NCI-H2196 treated with DMSO at 0.1 percent for 48 hours (cell line): ENCODE measurements around the gene NSFL1C.
"Not testable (repeated sequence)": the region's sequence is repeated elsewhere in the genome, so short reads cannot be mapped to it uniquely, and the experiment has no call there.

ENCODE experiments used
- DNase-seq: peaks from one replicate; lab custom pipeline; 2025; ENCODE audit not compliant: unreplicated experiment; lab: John Stamatoyannopoulos, UW

NSFL1C gene

DNA sequence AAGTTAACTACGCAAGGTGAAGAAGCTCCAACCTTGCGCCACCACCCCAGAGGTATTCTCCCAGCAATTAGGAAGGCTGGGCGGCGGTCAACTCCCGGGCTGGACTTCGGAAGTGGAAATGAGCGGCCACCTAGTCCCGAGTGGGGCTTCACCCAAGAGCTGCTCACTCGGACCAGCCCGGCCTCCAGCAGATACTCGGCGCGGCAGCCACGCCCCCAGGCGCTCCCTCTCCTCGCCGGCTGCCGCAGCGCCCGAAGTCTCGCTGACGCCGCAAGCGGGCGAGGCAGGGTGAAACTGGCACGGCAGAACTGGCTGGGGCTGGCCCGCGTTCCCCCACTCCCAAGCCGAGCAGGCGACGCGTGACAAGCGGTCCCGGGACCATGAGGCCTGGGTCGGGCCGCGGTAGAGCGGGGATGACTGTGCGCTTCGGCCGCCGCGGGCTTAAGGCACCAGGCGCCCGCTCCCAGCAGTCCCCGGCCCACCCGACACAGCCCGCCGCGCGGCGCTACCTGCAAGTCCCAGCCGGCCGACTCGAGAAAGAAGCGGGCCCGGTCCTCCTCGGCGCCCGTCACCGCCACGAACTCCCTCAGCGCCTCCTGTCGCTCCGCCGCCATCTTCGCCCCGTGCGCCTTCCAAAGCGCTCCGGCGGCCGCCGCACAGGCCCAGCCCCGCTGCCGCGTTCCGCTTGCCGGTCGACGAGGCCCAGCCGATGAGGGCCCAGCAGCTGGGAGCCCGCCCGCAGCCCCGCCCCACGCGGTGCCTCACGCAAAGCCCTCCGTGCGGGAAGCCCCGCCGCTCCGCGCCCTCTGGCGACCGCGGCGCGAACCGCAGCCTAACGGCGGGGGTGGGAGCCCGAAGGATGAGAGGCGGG, at the start of gene NSFL1C:
NSFL1C (minus strand) TSS at position 639 of the 871 bp plus-strand sequence; CDS start at position 614, 25 bp downstream.
- DNase-seq = peak; percentile 86

DNA sequence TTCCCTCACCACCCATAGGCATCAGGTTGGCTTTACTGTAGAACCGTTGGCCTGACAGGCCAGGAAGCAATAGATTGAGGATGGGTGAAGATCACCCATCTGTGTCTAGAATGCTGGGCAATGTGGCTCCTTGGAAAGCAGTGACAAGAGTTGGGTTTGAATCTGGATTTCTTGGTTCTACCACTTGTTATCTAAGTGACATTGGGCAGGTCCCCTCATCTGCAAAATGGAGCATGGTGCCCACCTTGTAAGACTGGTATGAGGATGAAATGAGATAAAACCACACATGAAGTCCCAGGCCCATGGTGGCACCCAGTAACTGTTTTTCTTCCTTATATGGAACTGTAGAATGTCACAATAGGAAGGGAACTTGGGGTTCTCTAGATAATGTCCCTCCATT, 47.2 kb upstream of the NSFL1C start:
- no peak for DNase-seq

DNA sequence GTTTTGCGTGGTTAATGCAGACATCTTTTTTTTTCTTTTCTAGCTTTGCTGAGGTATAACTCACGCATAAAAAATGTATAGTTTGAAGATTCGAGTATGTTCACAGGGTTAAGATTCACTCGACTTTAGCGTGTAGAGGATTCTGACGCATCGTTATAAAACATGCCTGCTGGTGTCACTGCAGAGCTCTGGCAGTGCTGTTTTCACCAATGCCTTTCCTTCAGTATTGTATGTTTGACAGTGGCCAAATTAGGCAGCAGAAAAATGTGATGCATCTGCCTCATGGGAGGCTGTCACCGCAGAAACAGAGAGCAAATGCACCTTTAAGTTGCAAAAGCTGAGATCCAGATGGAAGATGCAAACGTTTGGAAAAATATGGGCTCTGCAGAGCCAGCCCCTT, 42.6 kb upstream of the NSFL1C start:
- DNase-seq = no peak

DNA sequence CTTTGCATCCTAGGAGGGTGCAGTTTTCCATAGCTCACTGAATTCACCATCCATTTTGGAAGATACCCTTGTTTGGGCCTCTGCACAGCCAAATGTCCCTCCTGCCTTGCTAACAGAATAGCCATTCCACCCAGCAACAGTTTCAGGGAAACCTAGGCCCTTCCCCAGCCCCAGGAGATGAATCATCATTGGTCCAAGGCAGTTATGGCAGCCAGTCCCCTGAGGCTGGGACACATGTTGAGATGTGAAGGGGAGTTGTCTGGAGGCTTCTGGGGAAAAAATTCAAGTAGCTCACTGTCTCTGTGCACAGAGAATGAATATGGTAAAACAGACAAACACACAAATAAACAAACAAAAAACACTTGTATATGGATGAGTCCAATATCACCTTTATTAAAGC, 41.9 kb upstream of the NSFL1C start:
- no peak for DNase-seq

DNA sequence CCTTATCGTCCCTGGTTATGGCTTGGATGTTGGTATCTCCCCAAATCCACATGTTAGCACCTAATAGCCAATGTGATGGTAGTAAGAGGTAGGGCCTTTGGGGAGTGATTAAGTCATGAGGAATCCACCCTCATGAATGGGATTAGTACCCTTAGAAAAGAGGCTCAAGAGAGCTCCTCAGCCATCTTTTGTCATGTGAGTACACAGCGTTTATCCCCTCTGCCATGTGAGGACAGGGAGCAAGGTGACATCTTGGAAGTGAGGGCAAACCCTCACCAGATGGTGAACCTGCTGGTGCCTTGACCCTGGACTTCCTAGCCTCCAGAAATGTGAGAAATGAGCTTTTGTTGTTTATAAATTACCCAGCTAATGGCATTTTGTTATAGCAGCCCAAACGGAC, 40.6 kb upstream of the NSFL1C start:
- no peak for DNase-seq

DNA sequence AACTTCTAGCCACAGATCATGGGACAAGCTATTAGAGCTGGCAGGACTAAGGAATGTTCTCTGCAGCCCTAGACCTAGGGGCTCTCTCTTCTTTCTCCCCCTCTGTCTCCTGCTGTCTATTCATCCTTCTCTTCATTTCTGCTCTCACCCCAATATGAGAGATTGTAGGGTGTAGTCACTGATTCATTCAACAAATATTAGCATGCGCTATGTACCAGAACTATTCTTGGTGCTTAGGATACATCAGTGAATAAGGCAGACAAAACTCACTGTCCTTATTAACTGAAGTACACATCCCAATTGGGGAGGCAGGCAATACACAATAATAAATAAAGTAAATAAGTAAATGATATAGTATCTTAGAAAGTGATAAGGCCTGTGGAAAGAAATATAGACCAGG, 39.2 kb upstream of the NSFL1C start:
- DNase-seq = no peak

DNA sequence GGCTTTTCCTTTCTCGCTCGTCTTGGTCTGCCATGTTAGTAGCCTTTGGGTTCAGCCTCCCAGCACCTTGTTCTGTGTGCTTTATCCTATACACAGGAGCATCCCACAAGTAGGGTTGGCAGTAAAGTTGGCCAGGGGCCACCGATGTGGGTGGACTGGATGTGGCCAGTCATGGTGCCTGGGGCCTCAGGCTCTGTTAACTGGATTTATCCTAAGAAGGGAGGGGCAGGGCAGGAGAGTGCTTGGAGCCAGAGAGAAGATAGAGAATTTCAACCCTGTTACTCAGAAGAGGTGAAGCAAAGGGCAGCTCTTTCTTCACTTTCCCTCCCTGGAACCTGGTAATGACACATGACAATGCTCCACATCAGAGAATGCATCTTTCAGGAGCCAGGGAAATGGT, 38.7 kb upstream of the NSFL1C start:
- no peak for DNase-seq

DNA sequence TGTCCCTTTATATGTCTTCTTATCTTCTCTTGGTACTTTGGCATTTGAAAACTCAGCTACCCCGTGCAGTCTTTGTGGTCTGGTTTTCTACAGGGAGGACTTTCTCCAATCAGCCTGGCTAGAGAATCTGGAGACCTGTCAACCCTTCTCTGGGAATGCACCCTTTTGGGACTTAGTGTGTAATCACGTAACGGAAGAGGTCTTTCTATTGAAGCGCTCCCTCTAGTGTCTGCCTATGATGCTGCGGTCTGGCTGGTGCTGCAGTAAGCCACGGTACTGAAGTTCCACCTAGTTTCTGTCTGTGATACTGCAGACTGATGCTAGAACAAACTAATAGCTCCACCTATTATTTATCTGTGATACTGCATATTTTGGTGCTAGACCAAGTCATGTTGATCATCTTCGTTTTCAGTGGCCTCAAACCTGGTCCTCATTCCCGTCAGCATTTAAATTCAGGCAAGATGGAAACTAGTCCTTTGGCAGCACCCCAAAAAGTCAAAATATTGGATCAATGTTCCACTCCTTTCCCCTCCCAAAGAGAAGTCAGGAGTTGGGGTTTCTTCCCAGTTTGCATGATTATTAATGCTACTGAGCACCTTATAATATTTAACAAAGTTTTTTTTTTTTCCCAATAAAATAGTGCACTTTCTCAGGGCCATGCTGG, 37.0 kb upstream of the NSFL1C start:
- peak; percentile 70 for DNase-seq

DNA sequence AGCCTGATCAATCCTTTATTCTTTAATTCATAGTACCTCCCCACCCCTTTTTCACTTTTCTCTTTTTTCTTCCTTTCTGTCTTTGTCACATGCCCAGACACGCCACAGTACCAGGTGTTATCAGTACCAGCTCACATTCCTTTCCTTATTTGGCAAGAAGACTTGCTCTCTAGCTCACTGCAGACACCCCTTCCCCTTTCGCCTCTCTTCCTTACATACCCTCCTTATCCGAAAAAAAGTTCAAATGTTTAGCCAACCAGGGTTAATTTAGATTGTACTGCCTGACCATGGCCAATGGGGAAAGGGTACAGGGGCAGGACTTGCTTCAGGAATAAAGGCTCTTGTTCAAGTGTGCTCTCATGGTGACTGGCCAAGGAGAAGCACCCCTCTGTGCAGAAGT, 33.8 kb upstream of the NSFL1C start:
- DNase-seq = no peak

DNA sequence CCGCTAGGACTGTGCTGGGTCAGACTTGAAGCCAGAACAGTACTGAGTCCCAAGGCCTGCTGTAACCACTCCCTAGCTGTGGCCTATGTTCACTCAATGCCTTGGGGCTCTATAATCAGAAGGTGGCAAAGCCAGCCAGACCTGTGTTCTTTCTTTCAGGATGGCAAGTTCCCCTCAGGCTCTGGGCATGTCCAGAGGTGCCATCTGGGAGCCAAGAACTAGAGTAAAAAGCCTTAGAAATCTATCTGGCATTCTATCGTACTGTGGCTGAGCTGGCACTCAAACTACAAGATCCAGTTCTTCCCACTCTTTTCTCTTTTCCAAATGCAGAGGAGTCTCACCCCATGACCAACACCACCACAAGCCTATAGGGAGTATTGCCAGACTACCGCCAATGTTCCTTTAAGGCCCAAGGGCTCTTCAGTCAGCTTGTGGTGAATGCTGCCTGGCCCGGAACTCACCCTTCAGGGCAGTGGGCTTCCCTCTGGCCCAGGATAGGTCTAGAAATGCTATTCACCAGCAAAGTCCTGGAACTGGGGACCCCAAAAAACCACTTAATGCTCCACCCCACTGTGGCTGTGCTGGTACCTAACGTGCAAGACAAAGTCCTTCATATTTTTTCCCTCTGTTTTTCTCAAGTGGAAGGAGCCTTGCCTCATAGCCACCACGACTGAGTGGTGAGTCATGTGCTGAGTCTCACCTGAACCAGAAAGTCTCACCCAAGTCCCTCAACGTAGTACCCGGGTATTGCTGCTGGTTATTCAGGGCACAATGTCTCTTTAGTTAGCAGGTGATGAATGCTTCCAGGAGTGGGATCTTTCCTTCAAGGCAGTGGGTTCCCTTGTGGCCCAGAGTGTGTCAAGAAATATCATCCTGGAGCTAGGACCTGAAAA, 33.1 kb upstream of the NSFL1C start:
- no peak for DNase-seq

DNA sequence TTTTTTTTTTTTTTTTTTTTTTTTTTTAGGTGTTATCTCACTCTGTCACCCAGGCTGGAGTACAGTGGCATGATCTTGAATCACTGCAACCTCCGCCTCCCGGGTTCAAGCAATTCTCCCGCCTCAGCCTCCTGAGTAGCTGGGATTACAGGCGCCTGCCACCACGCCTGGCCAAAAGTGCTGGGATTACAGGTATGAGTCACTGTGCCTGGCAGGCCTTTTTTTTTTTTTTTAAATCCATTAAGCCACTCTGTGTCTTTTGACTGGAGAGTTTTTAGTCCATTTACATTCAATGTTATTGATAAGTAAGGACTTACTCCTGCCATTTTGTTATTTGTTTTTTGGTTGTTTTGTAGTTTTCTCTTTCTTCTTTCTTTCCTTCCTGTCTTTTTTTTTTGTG, 30.7 kb upstream of the NSFL1C start:
- not testable (repeated sequence) for DNase-seq

DNA sequence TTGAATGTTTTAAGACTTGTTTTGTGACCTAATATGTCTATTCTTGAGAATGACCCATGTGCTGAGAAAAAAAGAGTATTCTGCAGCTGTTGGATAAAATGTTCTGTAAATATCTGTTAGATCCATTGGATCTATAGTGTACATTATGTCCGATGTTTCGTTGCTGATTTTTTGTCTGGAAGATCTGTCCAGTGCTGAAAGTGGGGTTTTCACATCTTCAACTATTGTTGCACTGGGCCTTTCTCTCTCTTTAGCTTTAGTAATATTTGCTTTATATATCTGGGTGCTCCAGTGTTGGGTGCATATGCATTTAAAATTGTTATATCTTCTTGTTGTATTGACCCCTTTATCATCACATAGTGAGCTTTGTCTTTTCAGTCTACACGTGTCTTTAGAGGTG, 30.3 kb upstream of the NSFL1C start:
- no peak for DNase-seq

DNA sequence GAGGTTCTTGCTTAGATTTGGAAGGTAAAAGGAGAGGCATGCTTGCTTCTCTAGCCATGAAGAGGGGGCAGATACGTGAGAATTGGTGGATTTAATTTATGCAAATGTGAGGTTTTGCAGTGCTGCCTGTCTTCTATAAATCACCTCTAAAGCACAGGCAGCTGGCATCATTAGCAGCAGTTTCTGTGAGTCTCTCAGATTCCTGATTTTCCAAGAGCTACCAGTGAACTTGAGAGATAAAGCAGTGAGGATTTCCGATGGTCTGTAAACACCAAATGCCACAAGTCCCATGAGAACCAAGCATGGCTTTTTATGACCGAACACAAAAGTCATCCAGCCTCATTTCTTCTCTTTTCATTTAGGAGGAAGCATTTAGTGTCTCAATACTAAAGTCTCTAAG, 27.8 kb upstream of the NSFL1C start:
- DNase-seq = no peak

DNA sequence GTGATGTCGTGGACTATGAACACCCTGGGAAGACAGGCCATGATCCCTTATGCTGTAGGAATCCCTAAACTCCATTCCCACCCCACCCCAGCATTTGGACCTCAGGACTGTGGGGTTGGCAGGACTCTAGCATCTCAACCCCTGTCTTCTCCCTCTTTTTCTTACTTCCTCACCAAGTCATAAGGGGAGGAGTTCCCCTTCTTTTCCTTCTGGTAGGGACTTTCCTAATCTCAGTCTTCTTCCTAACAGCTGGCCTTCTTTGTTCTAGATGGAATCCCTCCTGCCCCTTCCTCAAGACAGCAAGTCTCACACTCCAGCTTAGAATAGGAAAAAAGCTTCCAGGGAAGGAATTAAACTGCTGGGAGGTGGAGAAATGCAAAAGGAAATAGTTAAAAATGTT, 26.9 kb upstream of the NSFL1C start:
- DNase-seq = no peak

DNA sequence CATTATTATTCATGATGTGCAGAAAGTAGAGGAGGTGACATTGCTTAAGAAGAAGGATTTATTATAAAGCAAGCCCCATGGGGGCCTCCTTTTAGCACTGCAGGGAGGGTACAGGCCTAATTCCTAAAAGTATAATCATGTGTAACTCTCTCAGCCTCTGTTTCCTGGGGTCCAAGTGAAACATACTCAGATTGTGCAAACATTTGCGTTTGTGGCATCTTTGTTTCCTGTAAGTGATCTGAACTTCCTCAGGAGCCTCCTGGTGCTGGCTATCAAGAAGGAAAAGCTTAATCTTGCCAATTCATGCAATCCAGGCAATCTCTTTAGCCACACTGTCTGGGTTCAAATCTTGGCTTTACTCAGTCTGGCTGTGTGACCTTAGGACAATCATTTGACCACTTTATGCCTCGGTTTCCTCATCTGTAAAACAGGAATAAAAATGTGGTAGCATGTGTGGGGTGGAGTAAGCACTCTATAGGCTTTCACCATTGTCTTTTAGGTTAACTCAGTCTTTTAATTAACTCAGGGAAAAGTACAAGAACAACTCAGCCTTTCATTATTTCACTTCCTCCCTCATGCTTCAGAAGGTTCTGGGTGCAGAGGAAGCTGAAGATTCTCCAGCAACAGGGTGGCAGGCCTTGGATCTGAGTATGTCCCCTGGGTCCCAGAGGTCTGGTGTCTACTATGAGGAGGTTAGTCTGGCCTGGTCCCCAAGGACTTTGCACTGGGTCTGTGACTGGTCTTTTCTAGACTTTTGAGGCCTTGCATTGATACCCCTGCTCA, 25.4 kb upstream of the NSFL1C start:
- DNase-seq = no peak

DNA sequence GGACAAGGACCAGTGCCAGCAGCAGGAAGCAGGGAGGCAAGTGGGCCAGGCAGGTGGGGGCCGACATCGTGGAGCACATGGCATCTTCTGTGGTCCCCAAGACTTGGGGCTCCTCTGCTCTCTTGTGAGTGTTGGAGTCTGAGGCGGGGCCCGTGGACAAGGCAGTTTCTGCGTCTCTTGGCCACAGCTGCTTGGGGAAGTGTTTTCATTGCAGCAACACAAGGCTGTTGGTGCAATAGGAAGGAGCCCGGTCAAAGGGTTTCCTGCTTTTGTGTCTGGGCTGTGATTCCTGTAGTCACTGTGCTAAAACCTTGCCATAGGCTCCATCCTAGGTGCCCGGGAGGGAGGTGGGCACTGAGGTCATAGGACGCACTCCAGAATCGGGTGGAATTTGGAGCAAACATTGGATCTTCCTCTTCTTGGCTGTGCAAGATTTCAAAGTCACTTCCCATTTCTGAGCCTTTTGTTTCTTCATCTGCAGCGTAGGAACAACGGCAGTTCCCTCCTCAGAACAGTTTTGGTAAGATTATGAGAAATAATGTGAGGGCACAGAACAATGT, 24.7 kb upstream of the NSFL1C start, which contains the start of gene SIRPB2:
SIRPB2 (minus strand) TSS at position 140 of the 560 bp plus-strand sequence; CDS start at position 79, 61 bp downstream.
- no peak for DNase-seq

DNA sequence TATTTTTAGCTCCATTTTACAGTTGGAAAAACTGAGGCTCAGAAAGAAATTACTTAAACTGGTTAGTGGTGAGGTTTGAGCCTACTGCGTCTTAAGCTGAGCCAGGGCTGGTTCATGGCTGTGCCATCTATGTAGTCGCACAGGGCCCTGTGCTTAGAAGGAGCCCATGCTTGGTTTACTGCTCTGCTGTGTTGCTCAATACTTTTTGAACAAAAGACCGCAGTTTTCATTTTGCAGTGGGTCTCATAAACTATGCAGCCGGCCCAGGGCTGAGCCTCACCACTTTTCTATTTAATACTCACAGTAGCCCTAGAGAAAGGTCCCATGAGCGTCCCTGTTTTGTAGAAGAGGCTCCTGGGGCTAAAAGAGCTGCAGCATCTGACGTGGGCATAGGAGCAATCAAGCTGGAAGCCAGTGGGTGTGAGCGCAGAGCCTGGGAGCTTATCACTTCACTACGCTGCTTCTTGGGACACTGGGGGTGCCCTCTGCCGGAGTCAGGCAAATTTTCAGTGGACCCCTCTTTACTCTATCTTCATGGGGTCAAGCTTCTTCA, 24.1 kb upstream of the NSFL1C start:
- DNase-seq = no peak

DNA sequence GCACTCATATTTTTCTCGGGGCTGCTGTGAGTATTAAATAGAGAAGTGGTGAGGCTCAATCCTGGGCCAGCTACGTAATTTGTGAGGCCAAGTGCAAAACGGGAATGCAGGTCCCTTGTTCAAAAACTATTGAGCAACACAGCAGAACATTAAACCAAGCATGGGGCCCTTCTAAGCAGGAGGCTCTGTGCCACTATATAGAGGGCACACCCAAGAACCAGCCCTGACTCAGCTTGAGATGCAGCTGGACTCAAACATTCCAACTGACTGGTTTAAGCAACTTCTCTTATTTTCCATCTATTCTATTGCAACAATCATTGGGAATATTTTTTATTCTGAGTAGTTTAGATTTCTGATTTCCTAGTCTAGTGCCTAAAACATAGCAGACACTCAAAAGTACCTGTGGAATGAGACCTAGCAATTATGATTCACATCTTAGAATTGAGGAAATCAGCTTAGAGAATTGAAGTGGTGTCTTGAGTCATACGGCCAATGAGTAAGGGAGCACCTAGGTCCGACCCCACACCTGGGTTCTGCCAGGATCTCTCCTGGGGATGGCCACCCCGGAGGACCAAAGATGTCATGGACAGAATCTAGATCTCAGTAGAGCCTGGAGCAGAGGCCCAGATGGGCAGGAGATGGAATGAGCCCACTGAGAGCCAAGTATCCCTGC, 23.3 kb upstream of the NSFL1C start:
- DNase-seq = no peak

DNA sequence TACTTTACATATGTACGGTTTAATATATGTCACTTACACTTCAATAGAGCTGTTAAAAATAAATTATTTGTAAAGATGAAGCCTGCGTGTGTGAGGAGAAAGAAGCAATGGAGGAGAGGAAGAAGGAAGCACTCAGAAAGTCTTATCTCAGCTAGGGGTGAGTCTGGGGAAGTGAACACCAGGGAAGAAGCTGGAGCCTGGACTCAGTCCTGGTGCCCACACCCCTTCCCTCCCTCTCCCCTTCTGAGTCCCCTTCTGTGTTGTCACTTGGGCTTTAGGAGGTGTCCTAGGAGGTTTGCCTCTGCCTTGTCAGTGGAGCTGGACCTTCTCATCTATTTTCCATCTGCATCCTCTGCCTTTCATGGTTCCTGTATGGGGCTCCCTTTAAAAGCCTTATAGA, 22.7 kb upstream of the NSFL1C start:
- DNase-seq = no peak
